ENCODE results near the gene RPRD1B.

- TF ChIP-seq CTCF (IDR thresholded peaks at IDR 0.05; ENCODE audit: low read depth, low read length, missing input control) (no peak), JUND (IDR thresholded peaks at IDR 0.05) (no peak), MAX (IDR thresholded peaks at IDR 0.05) (no peak), ZBTB33 (IDR thresholded peaks at IDR 0.05) (no peak), FOXA1 (IDR thresholded peaks at IDR 0.05) (no peak), GABPA (IDR thresholded peaks at IDR 0.05 in 1 of 2, conservative IDR thresholded peaks at IDR 0.05 in 1 of 2) (no peak), SP1 (IDR thresholded peaks at IDR 0.05) (no peak), REST (IDR thresholded peaks at IDR 0.05) (no peak), TAF1 (conservative IDR thresholded peaks at IDR 0.05) (no peak), NR2F2 (IDR thresholded peaks at IDR 0.05) (no peak), ATF3 (IDR thresholded peaks at IDR 0.05) (no peak), HNF4G (IDR thresholded peaks at IDR 0.05) (no peak)
Measured at GRCh38 chr20:38115205-38115604, 81.7 kb downstream of the RPRD1B start.
